Renal cortical epithelial cell (primary cell): ENCODE results near the gene TP73. TPM values are rescaled to one million over a fixed set of nuclear protein-coding genes. Genes with fewer than 3 reads are reported as not detected.

Source experiments
- DNase-seq: peaks from one replicate; pipeline ENCODE4 v3.0.0-alpha.2; 2011; ENCODE audit warnings: low read depth
- total RNA-seq: library from RNA; depleted of rRNA; stranded (reverse); fragments of >200 nt; gene quantifications from 2 replicates; pipeline ENCODE4 v1.2.3, GENCODE V29; 2014

The TP73 gene
- total RNA-seq, 1 donor from 2014 or later = under 0.01 TPM

DNA sequence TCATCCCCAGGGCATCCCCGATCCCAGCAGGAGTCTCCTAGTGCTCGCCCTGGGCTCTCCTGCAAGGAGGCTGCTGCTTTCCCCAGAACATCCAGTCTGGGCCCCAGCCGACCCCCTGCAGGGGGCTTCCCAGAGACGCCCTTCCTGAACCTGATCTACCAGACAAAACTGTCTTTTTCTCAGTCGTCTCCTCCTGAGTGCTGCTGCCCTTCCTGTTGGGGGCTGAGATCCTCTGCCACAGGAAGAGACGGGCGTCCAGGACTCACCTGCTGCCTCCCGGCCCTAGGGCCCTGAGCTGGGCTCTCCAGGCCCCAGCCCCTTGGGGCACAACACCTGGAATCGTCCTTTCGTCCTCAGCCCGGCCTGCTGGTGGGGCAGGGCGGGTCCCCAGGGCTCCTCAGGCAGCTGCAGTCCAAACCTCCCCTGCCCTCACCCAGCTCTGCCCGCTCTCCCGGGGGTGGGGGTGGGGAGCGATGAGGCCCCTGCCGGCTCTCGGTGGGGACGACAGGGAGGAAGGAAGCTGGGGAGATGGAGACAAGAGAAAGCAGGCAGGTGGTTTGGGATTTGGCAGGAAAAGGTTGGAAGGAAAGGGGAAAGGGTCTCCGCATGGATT is 36.9 kb downstream of the TP73 start:
- no peak for DNase-seq

DNA sequence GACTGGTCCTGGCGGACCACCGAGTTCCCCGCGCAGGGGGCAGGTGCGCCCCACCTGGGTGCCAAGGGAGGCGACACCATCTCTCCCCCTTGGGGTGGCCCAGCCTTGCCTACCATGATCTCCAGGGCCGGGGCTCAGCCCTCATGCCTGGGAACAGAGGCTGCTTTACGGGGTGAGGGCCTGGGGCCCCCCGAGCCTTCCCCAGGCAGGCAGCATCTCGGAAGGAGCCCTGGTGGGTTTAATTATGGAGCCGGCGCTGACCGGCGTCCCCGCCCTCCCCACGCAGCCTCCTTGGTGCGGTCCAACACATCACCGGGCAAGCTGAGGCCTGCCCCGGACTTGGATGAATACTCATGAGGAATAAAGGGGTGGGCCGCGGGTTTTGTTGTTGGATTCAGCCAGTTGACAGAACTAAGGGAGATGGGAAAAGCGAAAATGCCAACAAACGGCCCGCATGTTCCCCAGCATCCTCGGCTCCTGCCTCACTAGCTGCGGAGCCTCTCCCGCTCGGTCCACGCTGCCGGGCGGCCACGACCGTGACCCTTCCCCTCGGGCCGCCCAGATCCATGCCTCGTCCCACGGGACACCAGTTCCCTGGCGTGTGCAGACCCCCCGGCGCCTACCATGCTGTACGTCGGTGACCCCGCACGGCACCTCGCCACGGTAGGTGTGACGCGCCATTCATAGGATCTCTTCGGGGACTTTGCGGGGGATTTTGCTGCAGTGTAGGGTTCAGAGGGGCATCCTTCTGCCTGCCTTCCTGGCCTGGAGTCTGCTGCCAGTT is 38.2 kb downstream of the TP73 start:
- no peak for DNase-seq

DNA sequence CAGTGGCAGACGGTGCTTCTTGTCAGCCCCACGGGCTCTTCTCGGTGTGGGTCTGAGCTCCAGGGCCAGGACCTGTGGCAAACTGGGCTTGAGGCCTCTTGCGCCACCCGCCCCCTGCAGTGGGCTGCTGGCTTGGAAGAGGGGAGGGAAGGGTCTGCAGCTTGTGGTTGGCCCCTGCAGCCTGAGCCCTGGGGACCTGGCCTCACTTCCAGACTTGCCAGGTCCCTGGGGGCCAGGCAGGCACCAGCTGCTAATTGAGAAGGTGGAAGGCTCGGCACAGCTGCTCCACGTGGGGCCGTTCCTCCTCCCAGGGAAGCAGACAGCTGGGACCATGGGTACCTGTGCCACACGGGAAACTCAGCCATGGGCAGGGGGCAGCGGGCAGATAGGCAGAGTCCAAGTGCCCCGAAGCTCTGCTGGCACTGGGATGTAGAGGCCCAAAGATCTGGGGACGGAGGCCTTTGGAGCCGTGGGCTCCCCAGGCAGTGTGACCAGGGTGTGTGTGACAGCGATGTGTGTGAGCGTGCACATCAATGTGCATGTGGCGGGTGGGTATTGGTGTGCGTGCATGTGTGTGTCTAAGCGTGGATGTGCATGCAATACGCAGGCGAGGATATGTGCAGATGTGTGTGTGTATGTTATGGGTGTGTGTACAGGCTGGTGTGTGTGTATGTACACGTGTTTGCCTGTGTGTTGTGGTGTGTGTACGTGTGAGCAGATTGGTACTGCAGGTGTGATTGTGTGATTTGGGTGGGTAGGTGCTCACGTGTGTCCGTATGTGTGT is 39.3 kb downstream of the TP73 start:
- no peak for DNase-seq

DNA sequence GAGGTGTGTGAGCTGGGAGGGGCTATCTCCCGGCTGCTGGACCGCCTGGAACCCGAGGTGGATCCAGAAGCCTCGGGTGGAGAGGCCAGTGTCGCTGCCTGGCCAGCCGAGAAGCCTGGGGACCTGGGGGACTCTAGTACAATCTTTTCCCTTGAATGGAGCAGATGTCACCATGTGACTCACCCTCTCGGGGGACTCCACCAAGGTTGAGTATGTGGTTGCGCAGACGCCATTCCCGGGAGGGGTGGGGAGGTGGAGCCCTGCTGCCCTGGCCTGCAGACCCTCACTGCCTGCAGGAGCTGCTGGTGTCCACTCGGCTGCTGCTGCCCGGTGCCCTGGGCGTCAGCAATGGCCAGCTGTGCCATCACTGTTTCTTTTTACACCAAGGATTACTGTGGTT is 40.3 kb downstream of the TP73 start:
- DNase-seq = no peak

DNA sequence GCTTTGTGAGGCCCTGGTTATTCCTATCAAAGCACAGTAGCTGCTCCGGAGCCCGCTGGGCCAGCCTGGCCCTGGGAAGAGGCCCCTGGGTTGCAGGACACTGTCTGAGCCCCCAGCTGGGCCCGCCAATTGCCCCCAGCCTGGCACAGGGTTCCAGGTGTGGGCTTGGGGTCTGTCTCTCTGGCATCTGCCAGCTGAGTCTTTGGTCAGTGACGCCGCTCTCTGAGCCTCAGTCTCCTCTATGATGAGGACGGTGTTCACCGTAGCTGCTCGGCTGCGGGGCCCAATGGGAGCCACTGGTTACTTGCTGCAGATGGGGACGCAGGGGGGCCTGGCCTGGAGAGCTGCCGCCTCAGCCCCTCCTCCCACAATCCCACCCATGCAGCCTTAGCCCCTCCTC is 41.0 kb downstream of the TP73 start:
- no peak for DNase-seq

DNA sequence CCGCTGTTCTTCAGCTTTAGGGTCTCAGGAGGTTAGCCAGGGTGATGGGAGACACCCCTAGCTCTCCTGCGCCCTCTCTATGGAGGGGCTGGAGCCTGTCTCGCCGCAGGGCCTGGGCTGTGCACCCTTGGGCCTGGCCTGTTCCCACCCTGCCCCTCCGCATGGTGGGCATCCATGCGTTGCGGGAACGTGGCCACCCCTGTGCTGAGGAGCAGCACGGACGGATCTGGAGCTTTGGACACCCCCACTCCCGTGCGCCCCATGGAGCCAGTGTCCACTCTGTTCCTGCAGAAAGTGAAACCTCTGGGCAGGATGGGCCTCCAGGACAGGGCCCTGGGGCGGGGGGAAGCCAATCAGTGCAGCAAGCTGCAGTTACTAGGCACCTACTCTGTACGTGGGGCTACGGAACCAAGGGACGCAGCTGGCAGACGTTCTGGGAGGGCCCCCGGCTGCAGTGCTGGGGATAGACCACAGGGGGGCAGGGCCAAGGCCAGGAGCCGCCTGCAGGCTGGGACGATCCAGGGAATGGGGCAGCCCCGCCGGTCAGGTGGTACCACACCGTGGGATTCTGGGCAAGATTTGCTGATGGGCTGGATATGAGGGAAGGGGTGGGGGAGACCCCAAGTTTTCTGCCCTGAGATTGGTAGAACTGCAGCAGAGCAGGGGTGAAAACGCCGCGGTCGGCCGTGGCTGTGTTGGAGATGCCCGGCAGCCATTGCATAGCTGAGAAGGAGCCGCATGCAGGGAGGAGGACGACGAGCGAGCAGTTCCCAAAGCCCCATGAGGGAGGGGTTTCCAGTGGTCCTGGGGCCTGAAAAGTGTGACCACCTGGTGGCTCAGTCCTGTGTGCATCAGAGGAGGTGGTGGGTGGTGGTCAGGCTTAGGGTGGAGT is 43.3 kb downstream of the TP73 start:
- DNase-seq = no peak

DNA sequence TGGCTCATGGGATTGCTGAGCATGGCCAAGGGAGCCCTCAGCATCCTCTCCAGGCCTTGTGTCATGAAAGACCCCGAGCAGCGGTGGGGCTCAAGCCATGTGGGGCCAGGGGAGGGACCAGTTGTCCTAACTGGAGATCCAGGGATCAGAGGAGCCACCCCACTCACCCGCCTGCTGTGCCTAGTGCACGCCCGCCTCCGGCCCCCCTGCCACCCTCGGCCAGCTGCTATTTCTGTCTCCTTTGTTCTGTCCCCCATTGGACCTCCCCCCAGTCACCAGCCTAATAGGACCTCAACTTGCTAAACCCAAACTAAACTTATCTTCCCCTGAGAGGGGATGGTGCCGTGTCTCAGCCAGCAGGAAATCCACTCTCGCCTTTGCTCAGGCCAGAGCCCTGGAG is 44.4 kb downstream of the TP73 start:
- DNase-seq = no peak

DNA sequence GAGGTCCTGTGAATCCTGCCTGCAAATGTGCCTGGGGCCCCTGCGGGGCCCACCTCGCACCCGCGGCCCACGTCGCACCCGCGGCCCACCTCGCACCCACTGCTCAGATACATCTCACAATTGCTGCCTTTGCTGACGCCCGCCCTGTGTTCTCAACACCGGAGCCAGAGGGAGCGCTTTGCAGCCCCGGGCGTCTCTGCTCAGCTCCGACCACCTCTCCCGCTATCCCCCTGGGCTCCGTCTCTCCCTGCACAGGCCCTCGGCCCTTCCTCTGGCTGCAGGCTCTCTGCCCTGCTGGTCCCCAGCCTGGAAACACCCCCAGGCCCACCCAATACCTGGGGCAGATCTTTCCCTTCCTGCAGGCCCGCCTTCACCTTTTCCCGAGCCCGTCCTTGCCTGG is 44.8 kb downstream of the TP73 start:
- DNase-seq = no peak

DNA sequence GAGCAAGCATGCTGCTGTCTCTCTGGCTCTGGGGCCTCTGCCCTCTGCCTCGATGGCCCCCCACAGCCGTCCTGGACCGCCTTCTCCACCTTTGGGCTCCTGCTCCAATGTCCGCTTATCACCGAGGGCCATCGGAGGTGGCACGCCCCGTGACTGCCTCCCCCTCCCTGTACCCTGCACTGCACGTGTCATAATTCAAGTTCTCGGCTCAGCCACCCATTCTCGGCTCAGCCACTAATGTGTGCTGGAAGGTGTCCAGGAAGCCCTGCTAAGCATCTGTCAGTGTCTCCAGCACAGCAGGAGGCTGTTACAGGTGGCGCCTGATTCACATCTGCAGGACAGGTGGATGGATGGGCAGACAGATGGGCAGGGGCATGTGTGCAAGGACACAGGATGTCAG is 45.5 kb downstream of the TP73 start:
- DNase-seq = no peak

DNA sequence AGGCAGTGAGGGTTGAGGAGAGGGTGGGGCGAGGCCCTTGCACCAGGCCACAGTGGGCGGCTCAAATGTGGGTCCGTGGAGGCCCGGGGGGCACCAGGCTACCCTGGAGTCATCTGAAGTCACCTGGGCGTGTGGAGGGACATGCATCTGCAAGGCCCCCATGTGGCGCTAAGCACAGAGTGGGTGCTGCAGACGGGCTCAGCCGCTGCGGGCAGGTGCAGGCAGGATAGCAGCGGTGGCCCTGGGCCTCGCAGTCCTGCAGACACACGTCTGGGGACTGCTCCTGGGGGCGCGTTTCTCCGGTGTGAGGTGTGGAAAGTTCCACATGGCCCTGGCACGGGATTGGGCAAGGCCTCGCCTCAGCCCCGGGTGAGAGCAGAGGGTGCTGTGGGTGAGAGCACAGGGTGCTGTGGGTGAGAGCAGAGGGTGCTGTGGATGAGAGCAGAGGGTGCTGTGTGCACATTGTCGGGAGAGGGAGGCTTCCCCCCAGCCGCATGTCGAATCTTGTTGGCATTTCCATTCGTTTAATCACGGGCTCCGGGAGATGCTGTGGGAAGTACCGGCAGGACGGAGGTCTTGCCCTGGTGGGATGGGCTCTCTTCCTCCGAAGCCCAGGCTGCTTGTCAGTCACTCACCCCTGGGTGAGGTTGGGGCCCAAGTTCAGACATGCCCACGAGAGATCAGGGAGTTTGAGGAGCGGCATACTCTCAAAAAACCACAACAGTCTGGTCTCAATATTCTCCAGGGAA is 46.5 kb downstream of the TP73 start:
- no peak for DNase-seq

DNA sequence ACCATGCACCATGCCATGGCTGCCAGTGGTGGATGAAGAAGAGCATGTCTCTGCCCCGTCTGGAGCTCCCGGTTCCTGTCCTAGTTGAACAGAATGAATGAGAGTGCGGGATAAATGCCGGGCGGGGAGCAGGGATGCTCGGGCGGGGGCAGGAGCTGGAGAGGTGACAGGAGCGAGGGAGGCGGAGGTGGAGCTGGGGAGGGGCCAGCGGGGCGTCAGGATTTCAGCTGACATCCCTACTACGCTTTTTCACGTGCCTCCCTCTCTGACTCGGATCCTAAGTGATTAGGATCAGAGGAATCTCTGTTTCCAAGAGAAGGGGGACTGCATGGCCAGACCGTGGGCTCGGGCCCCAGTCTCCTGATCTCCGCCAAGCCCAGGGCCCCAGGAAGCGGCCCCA is 47.3 kb downstream of the TP73 start:
- DNase-seq = no peak

DNA sequence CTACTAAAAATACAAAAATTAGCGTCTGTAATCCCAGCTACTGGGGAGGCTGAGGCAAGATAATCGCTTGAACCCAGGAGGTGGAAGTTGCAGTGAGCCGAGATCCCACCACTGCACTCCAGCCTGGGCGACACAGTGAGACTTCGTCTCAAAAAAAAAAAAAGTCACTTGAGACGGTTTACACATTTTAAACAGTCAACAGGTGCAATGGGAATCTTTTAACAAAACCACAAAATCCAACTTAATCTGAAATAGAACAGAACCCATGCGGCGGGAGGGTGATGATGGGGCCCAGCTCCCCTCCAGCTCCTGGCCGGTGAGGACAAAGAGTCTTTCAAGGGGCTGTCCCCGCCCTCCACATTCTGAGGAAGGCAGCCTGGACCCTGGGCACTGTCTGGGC is 48.3 kb downstream of the TP73 start:
- no peak for DNase-seq

DNA sequence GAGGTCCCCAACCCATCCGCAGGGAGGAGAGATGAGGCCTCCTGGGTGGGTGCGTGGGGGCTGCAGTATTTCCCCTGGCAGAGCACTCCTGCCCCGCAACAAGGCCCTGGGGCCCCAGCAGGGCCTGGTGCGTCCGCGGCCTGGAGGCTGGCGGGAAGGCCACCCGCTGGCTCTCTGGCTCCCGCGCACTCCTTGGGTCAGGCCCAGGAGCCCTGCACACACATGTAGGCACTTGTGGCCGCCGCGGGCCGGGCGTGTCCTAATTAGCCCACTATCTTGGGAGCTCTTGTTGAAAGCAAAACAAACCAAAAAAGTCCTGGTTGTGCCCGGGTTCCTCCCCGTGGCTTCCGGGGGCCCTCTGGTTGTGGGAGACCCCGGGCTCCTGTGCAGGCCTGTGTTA is 50.2 kb downstream of the TP73 start:
- no peak for DNase-seq

DNA sequence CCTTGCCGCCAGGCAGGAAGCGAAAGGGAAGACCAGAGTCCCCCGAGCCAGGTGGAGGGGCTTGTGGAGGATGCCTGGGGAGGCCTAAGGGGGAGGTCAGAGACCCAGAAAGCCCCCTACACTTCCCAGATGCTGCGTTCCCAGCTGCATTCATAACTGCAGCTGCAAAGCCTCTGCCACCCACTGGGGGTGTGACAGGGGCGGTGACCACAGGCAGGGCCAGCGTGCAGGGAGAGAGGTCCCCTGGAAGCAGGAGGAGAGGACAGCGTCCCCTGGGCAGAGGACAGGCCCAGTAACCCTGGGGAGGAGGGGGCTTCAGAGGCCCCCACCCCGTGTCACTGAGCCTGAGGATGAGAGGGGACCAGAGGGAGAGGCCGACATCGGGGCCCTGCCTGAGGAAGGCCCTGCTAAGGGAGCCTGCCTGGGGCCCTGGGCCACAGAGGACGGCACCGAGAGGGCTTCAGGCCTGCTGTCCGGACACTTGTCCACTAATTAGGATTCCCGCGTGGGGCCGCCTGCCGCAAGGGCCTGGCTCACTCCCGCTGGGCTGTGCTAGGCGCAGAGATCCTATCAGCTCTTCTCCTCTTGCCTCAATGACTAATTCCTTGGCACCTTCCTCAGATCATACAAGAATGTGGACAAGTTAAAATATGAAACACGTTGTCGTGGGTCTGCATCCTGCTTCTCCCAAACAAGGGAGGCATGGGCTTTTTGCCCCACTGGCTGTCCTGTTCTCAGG is 50.8 kb downstream of the TP73 start:
- DNase-seq = no peak

DNA sequence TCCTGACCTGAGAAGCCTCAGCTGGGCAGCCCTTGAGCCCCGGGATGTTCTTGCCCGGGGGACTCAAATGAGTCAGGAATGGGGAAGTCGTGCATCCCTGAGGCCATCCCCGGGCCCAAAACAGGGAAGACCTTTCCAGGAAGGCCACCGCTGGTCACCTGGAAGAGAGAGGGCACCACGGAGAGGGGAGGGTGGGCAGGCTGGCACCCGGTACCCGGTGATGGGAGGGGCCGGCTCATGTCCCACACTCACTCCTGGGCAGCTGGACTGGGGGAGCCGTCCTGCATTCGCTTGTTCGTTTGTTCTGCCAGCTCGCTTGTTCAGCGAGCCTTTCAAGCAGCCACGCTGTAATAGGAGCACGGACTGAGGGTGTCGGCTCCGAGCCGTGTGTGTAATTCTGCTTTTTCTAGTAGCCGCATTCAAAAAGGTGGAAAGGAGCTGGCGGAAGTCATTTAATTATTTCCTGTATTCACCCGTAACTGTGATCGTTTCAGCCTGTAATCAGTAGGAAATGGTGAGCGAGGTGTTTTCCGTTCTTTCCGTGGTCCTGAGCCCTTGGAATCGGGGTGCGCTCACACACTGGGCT is 51.6 kb downstream of the TP73 start:
- DNase-seq = no peak

DNA sequence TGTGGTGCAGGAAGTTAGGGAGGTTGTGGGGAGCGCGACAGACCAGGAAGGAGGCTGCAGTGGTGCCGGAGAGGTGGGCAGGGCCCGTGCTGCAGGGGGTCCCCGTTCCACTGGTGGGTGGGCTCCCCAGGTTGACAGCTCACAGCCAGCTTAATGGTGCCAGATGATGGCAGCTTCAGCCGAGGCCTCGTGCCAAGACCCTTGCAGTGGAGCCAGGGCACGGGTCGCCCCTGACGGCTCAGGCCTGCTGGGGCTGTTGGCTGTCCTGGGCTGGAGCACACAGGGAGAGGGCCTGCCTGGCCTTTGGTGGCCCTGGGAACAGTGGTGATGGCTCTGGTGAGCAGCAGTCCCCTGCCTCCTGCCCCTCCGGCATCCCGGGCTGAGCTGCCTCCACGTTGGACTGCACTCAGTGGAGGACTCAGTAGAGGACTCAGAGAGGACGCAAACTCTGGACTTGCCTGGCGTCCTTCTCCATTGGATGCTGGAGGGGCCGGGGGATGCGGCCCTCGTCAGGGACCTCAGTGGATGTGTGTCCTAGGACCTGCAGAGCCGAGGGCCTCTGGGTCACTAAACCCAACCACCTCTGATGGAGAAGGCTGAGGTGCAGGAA is 53.1 kb downstream of the TP73 start:
- no peak for DNase-seq

DNA sequence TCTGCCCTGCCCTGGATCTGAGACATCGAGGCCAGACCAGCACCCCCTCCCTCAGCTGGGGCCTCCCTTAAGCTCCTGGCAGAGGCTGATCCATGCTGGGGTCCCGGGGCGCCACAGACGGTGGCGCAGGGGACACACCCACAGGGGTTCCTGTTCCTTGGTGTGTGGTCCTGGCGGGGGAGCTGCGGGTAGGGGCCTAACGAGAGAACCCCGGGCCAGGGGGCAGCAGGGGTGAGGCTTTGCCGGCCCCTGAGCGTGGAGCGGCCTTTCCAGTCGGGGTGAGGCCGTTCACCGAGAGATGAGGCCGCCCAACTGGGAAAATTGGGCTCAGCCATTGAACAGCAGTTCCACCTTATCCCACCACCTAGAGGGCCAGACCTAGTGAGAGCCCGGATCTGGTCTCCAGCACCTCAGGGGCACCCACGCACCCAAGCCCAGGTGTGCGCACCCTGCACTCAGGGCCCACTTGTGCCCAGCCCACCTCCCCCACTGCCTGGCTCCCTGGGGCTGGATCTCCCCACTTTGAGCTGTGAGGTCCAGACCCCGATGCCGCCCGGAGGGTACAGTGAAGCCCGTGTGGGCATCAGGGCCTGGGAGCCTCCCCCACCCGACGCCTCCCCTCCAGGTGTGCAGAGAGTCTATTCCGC is 54.5 kb downstream of the TP73 start:
- no peak for DNase-seq

DNA sequence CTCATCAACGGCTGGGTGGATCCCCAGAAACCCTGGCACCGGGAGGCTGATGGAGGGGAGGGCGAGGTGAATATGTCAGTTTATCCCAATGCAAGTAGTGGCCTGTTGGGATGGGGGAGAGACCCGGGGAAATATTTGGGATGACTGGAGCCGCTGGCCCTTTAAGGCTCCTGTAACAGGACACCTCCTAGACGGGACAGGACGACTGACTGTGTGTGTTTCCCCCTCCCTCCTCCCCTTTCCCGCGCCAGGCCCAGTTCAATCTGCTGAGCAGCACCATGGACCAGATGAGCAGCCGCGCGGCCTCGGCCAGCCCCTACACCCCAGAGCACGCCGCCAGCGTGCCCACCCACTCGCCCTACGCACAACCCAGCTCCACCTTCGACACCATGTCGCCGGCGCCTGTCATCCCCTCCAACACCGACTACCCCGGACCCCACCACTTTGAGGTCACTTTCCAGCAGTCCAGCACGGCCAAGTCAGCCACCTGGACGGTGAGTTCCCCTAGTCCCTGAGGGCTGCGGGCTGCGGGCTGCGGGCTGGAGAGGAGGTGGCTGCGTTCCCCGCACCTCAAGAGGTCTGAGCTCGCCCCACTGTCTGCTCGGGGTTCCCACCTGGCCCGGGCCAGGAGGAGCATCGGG is 55.1 kb downstream of the TP73 start:
- no peak for DNase-seq

DNA sequence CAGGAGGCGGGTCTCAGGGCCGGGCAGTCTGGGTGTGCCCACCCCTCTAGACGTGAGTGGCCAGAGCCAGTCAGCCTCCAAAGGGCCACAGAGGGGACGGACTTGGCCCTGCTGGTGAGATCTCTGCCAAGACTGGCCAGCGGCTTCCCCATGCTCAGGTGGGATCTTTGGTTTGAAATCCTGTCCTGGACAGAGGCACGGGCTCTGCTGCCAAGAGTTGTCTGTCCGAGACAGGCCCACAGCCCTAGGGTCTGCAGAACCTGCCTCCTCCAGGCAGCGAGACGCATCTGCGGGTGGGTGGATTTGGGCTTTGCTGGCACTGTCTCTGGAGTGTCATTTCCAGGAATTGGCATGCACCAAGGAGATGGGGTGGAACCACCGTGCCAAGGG is 55.6 kb downstream of the TP73 start:
- no peak for DNase-seq
